Activated naive CD4-positive, alpha-beta T cell treated with anti-CD3 and anti-CD28 coated beads, Interleukin-2, amount 10 ng/mL, durations not matched to agents 5 hours and 36 hours (primary cell): ENCODE data around the gene SYNPR. TPM values are rescaled to one million over a fixed set of nuclear protein-coding genes. Genes with fewer than 3 reads are reported as not detected.

Experiments used
- total RNA-seq, 2 experiments: library from RNA; stranded (reverse); gene quantifications; one replicate each; pipeline ENCODE4 v1.2.3, GENCODE V29; 2021

The SYNPR gene
- not detected for total RNA-seq

GRCh38 chr3:63278171-63279004 is at the start of gene SYNPR:
TSS of gene SYNPR (plus strand) at chr3:63278308.

GRCh38 chr3:63652066-63652725 is 374.1 kb downstream of the SYNPR start, which contains the start of gene SNTN:
TSS of gene SNTN (plus strand) at chr3:63652675. CDS start at chr3:63652688, 13 bp downstream.

